ENCODE measurements around the gene C5orf52.

- TF ChIP-seq CTCF (IDR thresholded peaks at IDR 0.05) (no peak), POLR2A (IDR thresholded peaks at IDR 0.05) (no peak), EP300 (IDR thresholded peaks at IDR 0.05) (no peak)
These were observed 44.5 kb upstream of the C5orf52 start for GRCh38 chr5:157626831-157627230.

All from stomach (tissue), 4 donors.